HepG2 (cell line): ENCODE results near the gene CARMIL1. TPM values are rescaled to one million over a fixed set of nuclear protein-coding genes. Genes with fewer than 3 reads are reported as not detected.
A peak's percentile ranks its signal among the peaks of the same experiment; 100 is the strongest.

Experiments used
- ATAC-seq: fragments of 200-7000 bp; cut with Tn5 transposase; 3 replicates; pipeline ENCODE4 v1.9.1; 2020; ENCODE audit warnings: mild to moderate bottlenecking, moderate library complexity
- BruUV-seq: library from RNA; stranded (reverse); fragments of 400-500 nt; replicated peaks from 2 replicates; lab custom pipeline; 2021; lab: Mats Ljungman, UMichigan
- CTCF ChIA-PET: fragments of 300-600 bp; formaldehyde crosslinking; extraction: SDS; loops from one replicate; lab custom pipeline; 2021; ENCODE audit warnings: low total read pairs, inconsistent platforms, low intra/inter-chr PET ratio; lab: Yijun Ruan, JAX
- POLR2A ChIA-PET: fragments of 350-600 bp; sonication (Branson Sonifier 250); formaldehyde crosslinking; loops from one replicate; lab custom pipeline; 2020; ENCODE audit warnings: antibody characterized with exemption, inconsistent platforms; lab: Yijun Ruan, JAX
- DNase-seq: peaks from one replicate; pipeline ENCODE4 v3.0.0-alpha.2; 2015; ENCODE audit warnings: low spot score
- FAIRE-seq: peaks from 3 replicates; lab custom pipeline; 2011; peaks lifted over from hg19 to GRCh38; lab: Jason Lieb, UNC
- H2AFZ ChIP-seq: one replicate; pipeline ENCODE4 v1.6.1; 2011; ENCODE audit warnings: low read length, inconsistent platforms
- H3K27ac ChIP-seq: fragments of 300-600 bp; 3 replicates; pipeline ENCODE4 v1.8.0; 2011; ENCODE audit warnings: mixed run types, mild to moderate bottlenecking, mixed read lengths, low read length, inconsistent platforms; ENCODE audit not compliant: insufficient read depth; ENCODE audit errors: extremely low read length
- H3K27me3 ChIP-seq, 2 experiments: fragments of 200-600 bp in 1 of 2; 2 replicates in 1 of 2; 3 replicates in 1 of 2; pipeline versions ENCODE4 v1.6.0 to v1.8.0; 2011; ENCODE audit warnings: low read length in 2 of 2, mild to moderate bottlenecking in 2 of 2, moderate library complexity in 2 of 2, inconsistent platforms in 1 of 2; ENCODE audit not compliant: insufficient read depth in 2 of 2, control insufficient read depth in 1 of 2
- H3K36me3 ChIP-seq, 2 experiments: fragments of 200-600 bp in 1 of 2; replicated peaks in 1 of 2; 2 replicates in 1 of 2; 3 replicates in 1 of 2; pipeline versions ENCODE4 v1.5.1 to v1.8.0; 2011; ENCODE audit warnings: low read length in 2 of 2, inconsistent platforms in 1 of 2; ENCODE audit not compliant: insufficient read depth in 2 of 2, control insufficient read depth in 1 of 2
- H3K4me1 ChIP-seq: 2 replicates; pipeline ENCODE4 v1.5.1; 2012; ENCODE audit warnings: low read length, inconsistent platforms; ENCODE audit not compliant: insufficient read depth
- H3K4me2 ChIP-seq: 2 replicates; pipeline ENCODE4 v1.6.0; 2011; ENCODE audit warnings: low read depth, low read length, inconsistent platforms
- H3K4me3 ChIP-seq, 3 experiments: fragments of 200-600 bp in 1 of 3; sonication (generic), shearing (Covaris generic) in 1 of 3; replicated peaks in 1 of 3; 2 replicates each; pipeline ENCODE4 v1.5.1; 2011 to 2016; ENCODE audit warnings: low read length in 3 of 3, inconsistent platforms in 2 of 3, low read depth in 2 of 3, mild to moderate bottlenecking in 2 of 3, control low read depth in 1 of 3, mixed read lengths in 1 of 3; ENCODE audit not compliant: insufficient read depth in 1 of 3
- H3K79me2 ChIP-seq: one replicate; pipeline ENCODE4 v1.6.1; 2011; ENCODE audit warnings: low read length, inconsistent platforms; ENCODE audit not compliant: insufficient read depth
- H3K9ac ChIP-seq: 2 replicates; pipeline ENCODE4 v1.6.0; 2011; ENCODE audit warnings: mild to moderate bottlenecking, low read depth, low read length, inconsistent platforms; ENCODE audit not compliant: insufficient read depth
- H3K9me3 ChIP-seq: 2 replicates; pipeline ENCODE4 v1.5.1; 2012; ENCODE audit warnings: mild to moderate bottlenecking, low read length
- H4K20me1 ChIP-seq: 2 replicates; pipeline ENCODE4 v1.6.0; 2011; ENCODE audit warnings: inconsistent platforms, mild to moderate bottlenecking, low read length, moderate library complexity; ENCODE audit not compliant: insufficient read depth
- EHMT2 ChIP-seq: fragments of 200-600 bp; sonication (generic); IDR thresholded peaks from 2 replicates; pipeline ENCODE4 v1.7.0; 2017; ENCODE audit warnings: antibody characterized with exemption, low read depth, low read length, borderline replicate concordance
- FOXA1 ChIP-seq, 2 experiments: fragments of 450-650 bp in 1 of 2; sonication (generic) in 1 of 2; formaldehyde crosslinking in 1 of 2; IDR thresholded peaks; 2 replicates each; pipeline versions ENCODE4 v1.4.0 to v1.6.1; 2016 to 2020; ENCODE audit warnings: missing genetic modification reagents in 1 of 2
- HCFC1 ChIP-seq: fragments of 150-350 bp; IDR thresholded peaks from 2 replicates; pipeline ENCODE4 v1.6.1; 2014; ENCODE audit warnings: low read depth, low read length
- IKZF4 ChIP-seq: sonication (generic); formaldehyde crosslinking; IDR thresholded peaks from 2 replicates; pipeline ENCODE4 v1.5.1; 2020; ENCODE audit warnings: borderline replicate concordance, mild to moderate bottlenecking, low read depth, missing genetic modification reagents; ENCODE audit errors: not compliant biosample characterization
- MAF1 ChIP-seq: sonication (generic); formaldehyde crosslinking; IDR thresholded peaks from 2 replicates; pipeline ENCODE4 v1.5.0; 2020; ENCODE audit warnings: missing genetic modification reagents, borderline replicate concordance
- MTA1 ChIP-seq: sonication (generic); formaldehyde crosslinking; IDR thresholded peaks from 2 replicates; pipeline ENCODE4 v1.4.0; 2020; ENCODE audit warnings: missing genetic modification reagents, mild to moderate bottlenecking, borderline replicate concordance
- NFYC ChIP-seq: IDR thresholded peaks from 2 replicates; pipeline ENCODE4 v1.6.1; 2016; ENCODE audit warnings: missing genetic modification reagents, missing compliant biosample characterization
- POLR2G ChIP-seq: fragments of 200-400 bp; formaldehyde crosslinking; IDR thresholded peaks from 2 replicates; pipeline ENCODE4 v1.6.1; 2018; ENCODE audit warnings: mild to moderate bottlenecking, low read depth, low read length, moderate library complexity
- RARG ChIP-seq: sonication (generic); formaldehyde crosslinking; IDR thresholded peaks from 2 replicates; pipeline ENCODE4 v1.4.0; 2020; ENCODE audit warnings: low read depth, mild to moderate bottlenecking, missing genetic modification reagents
- SRY ChIP-seq: sonication (generic); formaldehyde crosslinking; IDR thresholded peaks from 2 replicates; pipeline ENCODE4 v1.8.0; 2022; ENCODE audit warnings: mild to moderate bottlenecking, missing genetic modification reagents
- TAF15 ChIP-seq: fragments of 200-400 bp; formaldehyde crosslinking; IDR thresholded peaks from one replicate; pipeline ENCODE4 v1.6.1; 2018; ENCODE audit warnings: mild to moderate bottlenecking, low read depth, low read length; ENCODE audit not compliant: poor library complexity, severe bottlenecking
- TBP ChIP-seq: sonication (generic); formaldehyde crosslinking; IDR thresholded peaks from 2 replicates; pipeline ENCODE4 v1.5.0; 2020; ENCODE audit warnings: missing genetic modification reagents
- ZBTB43 ChIP-seq: sonication (generic); formaldehyde crosslinking; conservative IDR thresholded peaks from 2 replicates; pipeline ENCODE4 v1.4.0; 2020; ENCODE audit warnings: missing genetic modification reagents
- ZFP37 ChIP-seq: sonication (generic); formaldehyde crosslinking; IDR thresholded peaks from 2 replicates; pipeline ENCODE4 v1.4.0; 2020; ENCODE audit warnings: missing genetic modification reagents, borderline replicate concordance
- ZNF12 ChIP-seq: sonication (generic); formaldehyde crosslinking; IDR thresholded peaks from 2 replicates; pipeline ENCODE4 v1.5.0; 2020; ENCODE audit warnings: missing genetic modification reagents
- ZNF281 ChIP-seq: sonication (generic); formaldehyde crosslinking; IDR thresholded peaks from 2 replicates; pipeline ENCODE4 v1.4.0; 2020; ENCODE audit warnings: missing genetic modification reagents, borderline replicate concordance
- ZNF331 ChIP-seq: sonication (generic); formaldehyde crosslinking; IDR thresholded peaks from 2 replicates; pipeline ENCODE4 v1.4.0; 2020; ENCODE audit warnings: missing genetic modification reagents
- ZNF530 ChIP-seq: sonication (generic); formaldehyde crosslinking; IDR thresholded peaks from 2 replicates; pipeline ENCODE4 v1.5.0; 2020; ENCODE audit warnings: low read depth, mild to moderate bottlenecking, missing genetic modification reagents
- ZNF552 ChIP-seq: sonication (generic); formaldehyde crosslinking; IDR thresholded peaks from 2 replicates; pipeline ENCODE4 v1.9.0; 2022; ENCODE audit warnings: missing genetic modification reagents, mild to moderate bottlenecking, borderline replicate concordance
- ZNF766 ChIP-seq: sonication (generic); formaldehyde crosslinking; IDR thresholded peaks from 2 replicates; pipeline ENCODE4 v1.5.0; 2020; ENCODE audit warnings: missing genetic modification reagents, borderline replicate concordance
- WGBS: methylation state at CpG from one replicate; pipeline ENCODE4 v1.1.6; 2017; ENCODE audit warnings: low lambda C conversion rate; 5-methylcytosine and 5-hydroxymethylcytosine counted together
- in situ Hi-C: cut with HindIII; loops from 2 replicates; pipeline ENCODE4 v1.10.0; 2017; ENCODE audit warnings: low pct_unique_long_range_greater_than_20kb; ENCODE audit not compliant: extremely low pct_ligation_motif_present
- intact Hi-C: fragments of 100-400 bp; cut with micrococcal nuclease; formaldehyde crosslinking; loops from one replicate; pipeline ENCODE4 v1.10.0; 2022; ENCODE audit not compliant: unreplicated experiment
- polyA plus RNA-seq, 8 experiments: library from polyadenylated mRNA; depleted of rRNA in 3 of 8; stranded (reverse) in 7 of 8; unstranded in 1 of 8; fragments of >200 nt; fragmentation: Illumina TruSeq in 4 of 8; extraction: Trizol in 4 of 8; gene quantifications; 2 replicates each; pipeline versions ENCODE4 v1.2.1 to v1.2.3, GENCODE V29; 2011 to 2016; ENCODE audit warnings: low read depth in 4 of 8, missing spikeins in 1 of 8, mixed read lengths in 1 of 8; ENCODE audit not compliant: insufficient read depth in 1 of 8
- total RNA-seq, 5 experiments: library from RNA; depleted of rRNA; stranded (reverse); fragments of >200 nt; fragmentation: Illumina TruSeq; extraction: Trizol; gene quantifications; 2 replicates each; pipeline ENCODE4 v1.2.3, GENCODE V29; 2016; ENCODE audit warnings: low read depth in 1 of 5
- TF ChIP-seq, protein P1 (sequence below): IDR thresholded peaks from 2 replicates; pipeline ENCODE4 v1.6.1; 2016; ENCODE audit warnings: missing genetic modification reagents, missing compliant biosample characterization

CARMIL1 gene
- total and polyA plus RNA-seq, 2 of the 13 experiments (the other 11 are each of a cell fraction or from before 2014, with no cell fraction given), result 1.8 to 2.6 TPM

GRCh38 chr6:25637211-25637610 is 358.0 kb downstream of the CARMIL1 start (continued):
- no peak for TF ChIP-seq ZNF281
- TF ChIP-seq ZNF530, result no peak
- no peak for TF ChIP-seq ZNF552
- TF ChIP-seq ZNF12 (CRISPR knock-in tag), result no peak
- TF ChIP-seq IKZF4 (CRISPR knock-in tag), result no peak
- no peak for TF ChIP-seq HCFC1
- no peak for TF ChIP-seq TBP (CRISPR knock-in tag)
- TF ChIP-seq RARG (CRISPR knock-in tag), result no peak
- TF ChIP-seq ZNF766 (CRISPR knock-in tag), result no peak
- peak; percentile 83; the same call in 1 of the 2 replicates for TF ChIP-seq EHMT2

GRCh38 chr6:25637960-25638434 is 358.8 kb downstream of the CARMIL1 start:
- peak; percentile 6 for ATAC-seq
- H2AFZ ChIP-seq, result no peak overlapping the region
- H3K27me3 ChIP-seq, result no peaks in the 10 kb centered on the region
- no peak overlapping the region for H3K4me2 ChIP-seq
- intact Hi-C loops (loop anchor here (5.0 kb wide), 1 partner anchor 79 kb away; no protein-coding TSS in a partner anchor), in situ Hi-C loops (no loop called here)
- no peaks in the 10 kb centered on the region for H3K79me2 ChIP-seq
- FAIRE-seq, result no peak
- H3K9ac ChIP-seq, result no peak overlapping the region
- BruUV-seq, result no TSS peak
- POLR2A ChIA-PET, result no interaction called here
- WGBS, result 39% methylated on average over 4 of the region's 4 CpGs
- no peaks in the 10 kb centered on the region for H3K9me3 ChIP-seq
- DNase-seq, result peak; percentile 38
- H4K20me1 ChIP-seq, result no peaks in the 10 kb centered on the region
- peaks cover 89% of the 10 kb centered on the region for H3K4me1 ChIP-seq
- CTCF ChIA-PET, result no interaction called here
- no peaks in the 10 kb centered on the region for H3K36me3 ChIP-seq
- peak overlapping the region; percentile 73 for H3K27ac ChIP-seq
- H3K4me3 ChIP-seq, result no peak overlapping the region
- TF ChIP-seq, protein P1, sequence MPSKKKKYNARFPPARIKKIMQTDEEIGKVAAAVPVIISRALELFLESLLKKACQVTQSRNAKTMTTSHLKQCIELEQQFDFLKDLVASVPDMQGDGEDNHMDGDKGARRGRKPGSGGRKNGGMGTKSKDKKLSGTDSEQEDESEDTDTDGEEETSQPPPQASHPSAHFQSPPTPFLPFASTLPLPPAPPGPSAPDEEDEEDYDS (CRISPR knock-in tag), result peak; percentile 28; the same call in 1 of the 2 replicates
- TF ChIP-seq MAF1 (CRISPR knock-in tag) (no peak), FOXA1 (IDR thresholded peaks at IDR 0.05) (no peak), FOXA1 (CRISPR knock-in tag; IDR thresholded peaks at IDR 0.05) (0 out of 2 replicates have a peak, but pooled peaks have one; percentile 6), ZBTB43 (CRISPR knock-in tag) (no peak), ZNF12 (CRISPR knock-in tag) (no peak), MTA1 (CRISPR knock-in tag) (0 out of 2 replicates have a peak, but pooled peaks have one; percentile 42), POLR2G (no peak), NFYC (CRISPR knock-in tag) (no peak), ZNF331 (CRISPR knock-in tag) (peak; percentile 70; the same call in 1 of the 2 replicates), ZFP37 (CRISPR knock-in tag) (no peak), TAF15 (no peak), SRY (CRISPR knock-in tag) (no peak)
